Prostate gland (tissue), 2 donors: ENCODE measurements around the gene CD69.

Source experiments
- CTCF ChIP-seq, 4 experiments: fragments of 200-600 bp in 2 of 4; fragments of 450-650 bp in 2 of 4; sonication (generic) in 2 of 4; IDR thresholded peaks; 1 replicate in 3 of 4; 2 replicates in 1 of 4; pipeline ENCODE4 v1.5.1; 2016 to 2019; ENCODE audit warnings: antibody characterized with exemption in 4 of 4, mild to moderate bottlenecking in 2 of 4, moderate library complexity in 2 of 4
- POLR2A ChIP-seq: fragments of 450-650 bp; IDR thresholded peaks from one replicate; pipeline ENCODE4 v1.6.1; 2016; ENCODE audit warnings: antibody characterized with exemption, mild to moderate bottlenecking
- POLR2AphosphoS5 ChIP-seq: sonication (generic); formaldehyde crosslinking; IDR thresholded peaks from one replicate; pipeline ENCODE4 v1.6.1; 2017; ENCODE audit warnings: antibody characterized with exemption

DNA sequence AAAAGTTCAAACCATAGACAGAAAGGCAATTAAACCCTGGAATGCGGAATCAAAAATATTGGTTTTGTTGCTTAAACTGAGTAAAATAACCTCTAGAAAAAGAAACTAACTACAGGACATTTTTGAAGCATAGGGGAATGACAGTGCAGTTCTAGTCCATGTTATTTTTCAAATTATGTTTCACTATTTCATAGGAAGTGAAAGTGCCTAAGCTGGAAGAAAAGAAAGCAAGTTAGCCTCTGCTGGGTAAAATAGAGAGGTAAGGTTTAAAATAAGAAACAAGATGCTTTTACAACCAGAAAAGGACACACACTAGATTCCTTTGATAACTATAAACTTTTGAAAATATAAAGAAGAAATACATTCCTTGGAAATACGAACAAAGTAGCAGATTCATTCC is 28.9 kb downstream of the CD69 start:
- TF ChIP-seq CTCF (IDR thresholded peaks at IDR 0.05) (no peak), POLR2A (no peak), POLR2AphosphoS5 (no peak)
